ENCODE data around the gene CDC42BPB.

DNA sequence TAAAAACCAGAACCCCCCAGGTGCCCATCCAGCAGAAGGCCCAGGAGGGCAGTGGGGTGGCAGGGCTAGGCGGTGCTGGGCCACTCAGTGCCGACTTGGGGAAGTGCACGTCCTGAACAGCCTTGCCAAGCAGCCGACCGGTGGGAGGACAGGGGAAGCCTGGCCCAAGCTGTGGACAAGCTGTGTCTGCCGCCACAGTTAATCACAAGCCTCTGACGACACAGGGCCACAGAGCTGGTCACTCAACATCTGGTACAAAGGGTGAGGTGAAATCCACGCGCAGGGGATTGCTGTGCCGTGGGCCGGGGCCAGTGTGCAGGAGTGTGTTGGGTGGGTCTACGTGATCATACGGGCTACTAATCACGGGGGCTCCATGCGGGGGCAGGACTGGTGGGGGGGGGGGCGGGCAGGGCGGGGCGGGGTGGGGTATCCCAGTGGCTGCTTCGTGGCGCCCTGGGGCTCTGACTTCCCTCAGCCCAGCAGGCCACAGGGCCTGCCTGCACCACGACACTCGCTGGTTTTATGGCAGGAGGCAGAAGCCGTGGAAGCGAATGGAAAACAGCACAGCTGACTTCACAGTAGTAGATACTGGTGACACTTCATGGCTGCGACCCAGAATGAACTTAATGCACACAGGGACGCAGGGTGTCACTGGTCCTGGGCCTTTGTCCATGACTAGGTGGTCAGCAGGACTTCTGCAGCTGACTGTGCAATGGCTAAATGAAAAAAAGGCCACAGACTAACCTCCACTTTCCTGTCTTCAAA is 124.7 kb downstream of the CDC42BPB start:
- TF ChIP-seq, protein P1, sequence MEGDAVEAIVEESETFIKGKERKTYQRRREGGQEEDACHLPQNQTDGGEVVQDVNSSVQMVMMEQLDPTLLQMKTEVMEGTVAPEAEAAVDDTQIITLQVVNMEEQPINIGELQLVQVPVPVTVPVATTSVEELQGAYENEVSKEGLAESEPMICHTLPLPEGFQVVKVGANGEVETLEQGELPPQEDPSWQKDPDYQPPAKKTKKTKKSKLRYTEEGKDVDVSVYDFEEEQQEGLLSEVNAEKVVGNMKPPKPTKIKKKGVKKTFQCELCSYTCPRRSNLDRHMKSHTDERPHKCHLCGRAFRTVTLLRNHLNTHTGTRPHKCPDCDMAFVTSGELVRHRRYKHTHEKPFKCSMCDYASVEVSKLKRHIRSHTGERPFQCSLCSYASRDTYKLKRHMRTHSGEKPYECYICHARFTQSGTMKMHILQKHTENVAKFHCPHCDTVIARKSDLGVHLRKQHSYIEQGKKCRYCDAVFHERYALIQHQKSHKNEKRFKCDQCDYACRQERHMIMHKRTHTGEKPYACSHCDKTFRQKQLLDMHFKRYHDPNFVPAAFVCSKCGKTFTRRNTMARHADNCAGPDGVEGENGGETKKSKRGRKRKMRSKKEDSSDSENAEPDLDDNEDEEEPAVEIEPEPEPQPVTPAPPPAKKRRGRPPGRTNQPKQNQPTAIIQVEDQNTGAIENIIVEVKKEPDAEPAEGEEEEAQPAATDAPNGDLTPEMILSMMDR (IDR thresholded peaks at IDR 0.05; ENCODE audit: low read depth, low read length): no peak
- no peak for TF ChIP-seq EZH2phosphoT487 (IDR thresholded peaks at IDR 0.05; ENCODE audit: low read depth)

Data from OCI-LY3 (cell line).